Dermis blood vessel endothelial cell (primary cell): ENCODE results near the gene SERPINA9. TPM values are rescaled to one million over a fixed set of nuclear protein-coding genes. Genes with fewer than 3 reads are reported as not detected.
"Not testable (repeated sequence)": the region's sequence is repeated elsewhere in the genome, so short reads cannot be mapped to it uniquely, and the experiment has no call there.

Source experiments
- DNase-seq: peaks from one replicate; pipeline ENCODE4 v3.0.0; 2010
- total RNA-seq: library from RNA; depleted of rRNA; stranded (reverse); fragments of >200 nt; gene quantifications from 2 replicates; pipeline ENCODE4 v1.2.3, GENCODE V29; 2014

SERPINA9 gene
- total RNA-seq, 1 donor from 2014 or later: not detected

- DNase-seq: peak; percentile 60
Observed at GRCh38 chr14:94485944-94486841, 10.2 kb upstream of the SERPINA9 start.

GRCh38 chr14:94484481-94484880 lies 8.5 kb upstream of the SERPINA9 start:
- no peak for DNase-seq

GRCh38 chr14:94483729-94484275 lies 7.8 kb upstream of the SERPINA9 start:
- DNase-seq: no peak

- no peak for DNase-seq
Observed at GRCh38 chr14:94483071-94483451, 7.1 kb upstream of the SERPINA9 start.

- DNase-seq: not testable (repeated sequence)
Observed at GRCh38 chr14:94482132-94483070, 6.4 kb upstream of the SERPINA9 start.

- DNase-seq: no peak
Observed at GRCh38 chr14:94481468-94482131, 5.6 kb upstream of the SERPINA9 start.

GRCh38 chr14:94480809-94481208 lies 4.8 kb upstream of the SERPINA9 start:
- no peak for DNase-seq

GRCh38 chr14:94478420-94478819 lies 2.4 kb upstream of the SERPINA9 start:
- no peak for DNase-seq

GRCh38 chr14:94474581-94475031 lies 1.4 kb downstream of the SERPINA9 start:
- DNase-seq: no peak

- DNase-seq: no peak
Observed at GRCh38 chr14:94473666-94474410, 2.2 kb downstream of the SERPINA9 start.

GRCh38 chr14:94472842-94473241 lies 3.2 kb downstream of the SERPINA9 start:
- DNase-seq: no peak

- no peak for DNase-seq
Observed at GRCh38 chr14:94471045-94471444, 5.0 kb downstream of the SERPINA9 start.

- DNase-seq: no peak
Observed at GRCh38 chr14:94470311-94470710, 5.7 kb downstream of the SERPINA9 start.

- DNase-seq: no peak
Observed at GRCh38 chr14:94469261-94469660, 6.7 kb downstream of the SERPINA9 start.

- DNase-seq: no peak
Observed at GRCh38 chr14:94467728-94468520, 8.1 kb downstream of the SERPINA9 start.

GRCh38 chr14:94466706-94467370 lies 9.2 kb downstream of the SERPINA9 start:
- no peak for DNase-seq

GRCh38 chr14:94465042-94465441 lies 11.0 kb downstream of the SERPINA9 start:
- no peak for DNase-seq

- DNase-seq: no peak
Observed at GRCh38 chr14:94464290-94464689, 11.7 kb downstream of the SERPINA9 start.

GRCh38 chr14:94462763-94463572 lies 13.0 kb downstream of the SERPINA9 start:
- no peak for DNase-seq
